ENCODE results near the gene UMODL1. TPM values are rescaled to one million over a fixed set of nuclear protein-coding genes. Genes with fewer than 3 reads are reported as not detected.

The UMODL1 gene
- total and polyA plus RNA-seq, 2 of the 13 experiments (the other 11 are each of a cell fraction or from before 2014, with no cell fraction given) = not detected

- Histone ChIP-seq H3K4me3 (replicated peaks in 1 of 3; ENCODE audit: insufficient read depth in 1 of 3, low read depth in 2 of 3, low read length in 3 of 3) (no peak overlapping the region), H3K4me2 (ENCODE audit: low read depth, low read length) (no peak overlapping the region), H2AFZ (ENCODE audit: low read length) (no peak overlapping the region), H3K36me3 (replicated peaks in 1 of 2; ENCODE audit: control insufficient read depth in 1 of 2, insufficient read depth in 2 of 2, low read length in 2 of 2) (no peaks in the 10 kb centered on the region), H3K4me1 (ENCODE audit: insufficient read depth, low read length) (no peaks in the 10 kb centered on the region), H3K27me3 (ENCODE audit: control insufficient read depth in 1 of 2, insufficient read depth in 2 of 2, low read length in 2 of 2) (peaks cover 6 to 56% of the 10 kb centered on the region in 2 experiments; a peak in 4 of 5 replicates), H3K9ac (ENCODE audit: insufficient read depth, low read depth, low read length) (no peak overlapping the region), H3K27ac (ENCODE audit: extremely low read length, insufficient read depth, low read length) (no peak overlapping the region), H3K9me3 (ENCODE audit: low read length) (no peaks in the 10 kb centered on the region), H4K20me1 (ENCODE audit: insufficient read depth, low read length) (no peaks in the 10 kb centered on the region), H3K79me2 (ENCODE audit: insufficient read depth, low read length) (no peaks in the 10 kb centered on the region)
- BruUV-seq (replicated peaks) = no TSS peak
- POLR2A ChIA-PET = no interaction called here
- DNase-seq (ENCODE audit: low spot score) = no peak
- CTCF ChIA-PET (ENCODE audit: low intra/inter-chr PET ratio, low total read pairs) = no interaction called here
- no peak for ATAC-seq
- 15% methylated on average over 5 of the region's 8 CpGs for WGBS (ENCODE audit: low lambda C conversion rate)
- in situ Hi-C loops (cut with HindIII; ENCODE audit: extremely low pct_ligation_motif_present, low pct_unique_long_range_greater_than_20kb) = no loop called here
- intact Hi-C loops (cut with micrococcal nuclease; ENCODE audit: unreplicated experiment) = no loop called here
- TF ChIP-seq MBNL3 (CRISPR knock-in tag; conservative IDR thresholded peaks at IDR 0.05) = no peak
- no peak for TF ChIP-seq SAFB2 (CRISPR knock-in tag; IDR thresholded peaks at IDR 0.05; ENCODE audit: borderline replicate concordance, low read depth)
- TF ChIP-seq ZNF780A (CRISPR knock-in tag; IDR thresholded peaks at IDR 0.05) = no peak
- no peak for TF ChIP-seq ATF4 (CRISPR knock-in tag; IDR thresholded peaks at IDR 0.05)
- no peak for TF ChIP-seq MEF2D (CRISPR knock-in tag; IDR thresholded peaks at IDR 0.05)
- no peak for TF ChIP-seq RARA (CRISPR knock-in tag; IDR thresholded peaks at IDR 0.05)
- no peak for TF ChIP-seq TFE3 (CRISPR knock-in tag; IDR thresholded peaks at IDR 0.05)
- no peak for TF ChIP-seq ZBTB21 (CRISPR knock-in tag; IDR thresholded peaks at IDR 0.05)
- no peak for TF ChIP-seq ATAD3A (CRISPR knock-in tag; IDR thresholded peaks at IDR 0.05)
- no peak for TF ChIP-seq GABPA (IDR thresholded peaks at IDR 0.05; ENCODE audit: low read depth, low read length)
- no peak for TF ChIP-seq GABPA (CRISPR knock-in tag; IDR thresholded peaks at IDR 0.05; ENCODE audit: low read depth)
- TF ChIP-seq ZNF816 (CRISPR knock-in tag; IDR thresholded peaks at IDR 0.05; ENCODE audit: borderline replicate concordance) = no peak
- TF ChIP-seq SKIL (CRISPR knock-in tag; IDR thresholded peaks at IDR 0.05; ENCODE audit: borderline replicate concordance) = no peak
- no peak for TF ChIP-seq ZNF552 (CRISPR knock-in tag; IDR thresholded peaks at IDR 0.05; ENCODE audit: borderline replicate concordance)
- FAIRE-seq = no peak
Observed at GRCh38 chr21:42081138-42081537, 10.0 kb downstream of the UMODL1 start.
